NCI-H146 treated with DMSO at 0.1 percent for 48 hours (cell line): Measurements from ENCODE around the gene WBP2.

ENCODE experiments used
- DNase-seq: peaks from one replicate; lab custom pipeline; 2025; ENCODE audit not compliant: unreplicated experiment; lab: John Stamatoyannopoulos, UW

Gene WBP2

DNA sequence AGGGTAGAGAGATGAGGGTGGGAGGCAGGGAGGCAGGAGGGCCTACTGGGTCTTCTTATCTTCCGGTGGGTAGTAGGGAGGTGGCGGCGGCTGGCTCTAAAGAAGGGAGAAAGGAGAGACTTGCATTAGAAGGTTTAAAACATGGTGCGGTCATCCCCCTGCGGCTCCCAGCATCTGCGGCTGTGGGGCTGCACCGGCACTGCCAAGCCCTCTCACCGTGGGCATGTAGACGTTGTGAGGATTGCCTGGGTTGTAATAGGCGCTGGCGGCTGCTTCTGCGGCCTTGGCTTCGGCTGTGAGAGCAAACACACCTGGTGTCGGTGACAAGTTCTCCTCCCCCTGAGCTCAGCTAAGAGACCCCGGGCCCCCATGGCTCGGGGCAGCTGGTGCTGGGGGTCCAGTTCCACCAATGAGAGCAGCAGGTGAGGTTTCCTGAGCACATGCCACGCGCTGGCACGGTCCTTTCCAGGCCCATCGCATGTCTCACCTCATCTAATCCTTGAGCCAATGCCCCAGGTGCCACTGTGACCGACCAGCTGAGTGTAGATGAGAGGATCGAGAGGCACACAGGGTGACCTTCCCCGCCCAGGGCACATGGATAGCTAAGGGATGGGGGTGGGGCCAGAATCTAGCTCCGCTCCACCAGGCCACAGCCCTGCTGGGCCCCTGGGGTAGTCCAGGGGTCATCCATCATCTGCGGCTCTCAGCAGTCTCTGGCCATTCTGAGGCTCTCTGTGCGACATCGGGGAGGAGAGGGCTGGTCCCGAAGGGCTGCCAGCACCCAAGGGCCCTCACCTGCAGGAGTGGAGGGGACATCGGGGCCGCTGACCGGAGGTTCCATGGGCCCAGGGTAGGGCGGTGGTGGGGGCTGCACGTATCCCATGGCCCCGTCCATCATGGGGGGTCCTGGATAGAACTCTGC, 8.2 kb downstream of the WBP2 start:
- no peak for DNase-seq

- no peak for DNase-seq
Observed at GRCh38 chr17:75845933-75846691, 9.0 kb downstream of the WBP2 start.

- no peak for DNase-seq
Observed at GRCh38 chr17:75845058-75845711, 9.9 kb downstream of the WBP2 start.

GRCh38 chr17:75844530-75845057, 10.5 kb downstream of the WBP2 start:
- DNase-seq: no peak

- no peak for DNase-seq
Observed at GRCh38 chr17:75843577-75844529, 11.3 kb downstream of the WBP2 start, which contains the start of gene UNC13D. Gene UNC13D, minus strand, starts transcription at chr17:75844404. Its CDS starts 67 bp downstream, at chr17:75844337.

DNA sequence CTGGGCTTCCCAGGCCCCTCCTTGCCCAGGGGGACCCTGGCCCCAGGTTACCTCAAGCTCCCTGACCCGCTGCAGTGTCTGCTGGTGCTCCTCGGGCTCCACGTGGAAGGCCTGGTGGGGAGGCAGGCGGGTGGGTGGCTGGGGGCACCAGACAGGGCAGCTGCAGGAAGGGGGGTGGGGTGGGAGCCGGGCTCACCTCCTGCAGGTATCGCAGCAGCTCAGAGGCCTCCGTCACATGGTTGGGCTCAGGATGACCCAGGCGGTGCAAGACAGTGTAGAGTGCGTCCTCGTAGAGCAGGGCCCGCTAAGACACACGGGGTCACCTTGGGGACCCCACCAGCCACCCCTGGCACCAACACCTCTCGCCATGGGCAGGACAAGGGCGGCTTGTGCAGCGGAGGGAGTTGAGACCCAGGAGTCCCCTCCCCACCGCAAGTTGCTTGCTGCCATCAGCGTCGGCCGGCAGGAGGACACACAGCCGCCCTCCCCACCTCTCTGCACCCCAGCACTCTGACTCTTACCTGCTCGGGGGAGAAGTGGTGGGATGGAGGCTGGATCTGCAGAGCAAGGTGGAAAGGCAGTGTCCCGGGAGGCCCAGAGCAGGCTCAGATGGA, 12.1 kb downstream of the WBP2 start:
- DNase-seq: no peak

DNA sequence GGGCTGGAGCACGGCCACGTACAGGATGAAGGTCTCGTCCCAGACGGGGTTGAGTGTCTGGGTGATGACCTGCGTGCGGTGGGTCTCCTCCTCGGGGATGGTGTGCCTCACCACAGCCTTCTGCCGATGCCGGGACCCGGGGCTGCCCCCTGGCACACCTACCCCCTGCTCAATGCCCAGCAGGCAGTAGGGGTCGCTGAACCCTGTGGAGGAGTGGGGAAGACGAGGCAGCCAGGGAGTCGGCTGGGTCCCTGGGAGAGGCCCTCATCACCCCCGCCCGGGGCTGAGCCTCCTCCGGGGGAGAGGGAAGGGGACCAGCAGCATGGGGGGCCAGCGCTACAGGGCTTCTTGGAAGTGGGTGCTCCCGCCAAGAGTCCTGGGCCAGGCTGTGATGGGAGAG, 12.7 kb downstream of the WBP2 start:
- no peak for DNase-seq

GRCh38 chr17:75840799-75841164, 14.4 kb downstream of the WBP2 start:
- DNase-seq: no peak

GRCh38 chr17:75839942-75840798, 15.0 kb downstream of the WBP2 start:
- DNase-seq: no peak

GRCh38 chr17:75838410-75838809, 16.7 kb downstream of the WBP2 start:
- DNase-seq: no peak

- no peak for DNase-seq
Observed at GRCh38 chr17:75837899-75838298, 17.2 kb downstream of the WBP2 start.

GRCh38 chr17:75836605-75837004, 18.5 kb downstream of the WBP2 start:
- DNase-seq: no peak

GRCh38 chr17:75835654-75835987, 19.5 kb downstream of the WBP2 start:
- DNase-seq: no peak

DNA sequence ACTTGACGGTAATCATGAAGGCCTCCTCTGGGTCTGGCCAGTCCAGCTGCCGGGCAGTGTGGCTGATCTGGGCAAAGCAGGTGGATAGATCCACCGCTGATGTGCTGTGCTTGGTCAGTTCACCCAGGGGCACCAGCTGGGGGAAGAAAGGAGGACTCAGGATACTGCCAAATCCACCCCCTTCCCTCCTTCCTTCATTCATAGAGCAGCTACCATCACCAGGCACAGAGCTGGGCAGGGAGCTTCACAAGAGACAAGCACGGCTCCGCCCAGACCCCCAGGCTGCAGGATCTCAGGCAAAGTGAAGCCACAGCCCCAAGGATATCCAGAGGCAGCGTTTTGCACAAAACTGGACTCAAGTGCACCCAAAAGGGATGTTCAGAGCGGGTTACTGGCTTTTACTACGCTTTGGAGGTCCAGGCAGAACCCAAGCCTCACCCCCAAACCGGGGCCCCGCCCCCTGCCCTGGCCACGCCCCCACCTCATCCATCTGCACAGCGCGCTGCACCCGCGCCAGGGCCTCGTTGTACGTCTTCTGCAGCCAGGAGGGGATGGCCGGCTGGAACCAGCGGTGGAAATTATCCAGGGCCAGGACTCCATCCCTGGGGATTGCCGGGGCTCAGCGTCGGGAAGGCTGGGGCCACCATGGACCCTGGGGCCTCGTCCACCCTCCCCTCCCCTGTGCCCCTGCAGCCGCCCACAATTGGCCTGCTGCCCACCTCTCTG, 20.0 kb downstream of the WBP2 start:
- DNase-seq: no peak

GRCh38 chr17:75834279-75834920, 20.7 kb downstream of the WBP2 start:
- no peak for DNase-seq

GRCh38 chr17:75832652-75833400, 22.3 kb downstream of the WBP2 start:
- no peak for DNase-seq

DNA sequence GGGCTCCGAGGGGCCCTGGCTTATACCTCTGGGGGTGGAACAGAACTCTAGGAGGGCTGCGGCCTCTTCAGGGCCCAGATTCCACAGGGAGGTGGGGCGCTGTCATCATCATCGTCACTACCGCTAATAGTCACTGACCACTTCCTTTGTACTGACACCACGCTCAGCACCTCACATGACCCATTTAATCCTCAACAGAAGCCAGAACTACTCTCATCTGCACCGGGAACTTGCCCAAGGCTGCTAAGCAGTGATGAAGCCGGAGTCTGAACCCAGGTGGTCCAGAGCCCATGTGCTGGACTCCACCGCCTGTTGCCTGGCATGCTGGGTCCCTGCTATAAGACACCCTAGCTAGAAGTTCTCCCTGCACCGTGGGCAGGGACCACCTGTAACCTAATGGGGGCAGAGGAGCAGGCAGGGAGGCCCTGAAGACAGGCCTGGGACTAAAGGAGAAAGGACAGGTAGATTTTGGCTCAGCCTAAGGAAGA, 22.9 kb downstream of the WBP2 start:
- DNase-seq: no peak
